IMR-90 (cell line): ENCODE data around the gene SRGAP3. TPM values are rescaled to one million over a fixed set of nuclear protein-coding genes. Genes with fewer than 3 reads are reported as not detected.

ENCODE experiments used
- ATAC-seq: fragments of 200-7000 bp; cut with Tn5 transposase; 2 replicates; pipeline ENCODE4 v1.9.1; 2020; ENCODE audit warnings: low read depth, mild to moderate bottlenecking, moderate library complexity
- BruUV-seq: library from RNA; stranded (reverse); fragments of 400-500 nt; replicated peaks from 2 replicates; lab custom pipeline; 2021; lab: Mats Ljungman, UMichigan
- CTCF ChIA-PET: fragments of 300-600 bp; formaldehyde crosslinking; extraction: SDS; loops from one replicate; lab custom pipeline; 2021; ENCODE audit warnings: antibody characterized with exemption; lab: Yijun Ruan, JAX
- POLR2A ChIA-PET: fragments of 300-600 bp; sonication (Branson Sonifier 250); formaldehyde crosslinking; loops from one replicate; lab custom pipeline; 2022; ENCODE audit warnings: antibody characterized with exemption; ENCODE audit not compliant: unreplicated experiment; lab: Charles Lee
- DNase-seq: peaks from one replicate; pipeline ENCODE4 v3.0.0; 2013
- H2AFZ ChIP-seq: replicated peaks from 2 replicates; pipeline ENCODE3; 2013; ENCODE audit warnings: low read length, mild to moderate bottlenecking; ENCODE audit not compliant: poor library complexity
- H2AK5ac ChIP-seq: 2 replicates; pipeline ENCODE4 v1.6.1; 2013; ENCODE audit warnings: low read depth, low read length, inconsistent platforms
- H2AK9ac ChIP-seq: replicated peaks from 2 replicates; pipeline ENCODE3; 2013; ENCODE audit warnings: mild to moderate bottlenecking, low read depth, low read length, moderate library complexity; ENCODE audit not compliant: poor library complexity
- H2BK120ac ChIP-seq: 2 replicates; pipeline ENCODE4 v1.6.1; 2013; ENCODE audit warnings: low read depth, low read length, inconsistent platforms
- H2BK15ac ChIP-seq: 3 replicates; pipeline ENCODE4 v1.6.1; 2013; ENCODE audit warnings: low read depth, low read length, inconsistent platforms
- H2BK20ac ChIP-seq: 2 replicates; pipeline ENCODE4 v1.6.1; 2013; ENCODE audit warnings: low read depth, mild to moderate bottlenecking, inconsistent platforms, low read length, moderate library complexity
- H2BK5ac ChIP-seq: 2 replicates; pipeline ENCODE4 v1.6.1; 2013; ENCODE audit warnings: mild to moderate bottlenecking, low read depth, low read length, inconsistent platforms; ENCODE audit not compliant: poor library complexity, severe bottlenecking
- H3K14ac ChIP-seq: replicated peaks from 2 replicates; pipeline ENCODE4 v1.6.1; 2013; ENCODE audit warnings: low read depth, low read length, inconsistent platforms
- H3K18ac ChIP-seq: 2 replicates; pipeline ENCODE4 v1.6.1; 2013; ENCODE audit warnings: low read depth, low read length, control low read depth
- H3K23ac ChIP-seq: 2 replicates; pipeline ENCODE4 v1.6.1; 2013; ENCODE audit warnings: low read depth, low read length, inconsistent platforms
- H3K27ac ChIP-seq: 2 replicates; pipeline ENCODE4 v1.5.1; 2013; ENCODE audit warnings: mild to moderate bottlenecking, control low read depth, low read length; ENCODE audit not compliant: insufficient read depth
- H3K27me3 ChIP-seq: 2 replicates; pipeline ENCODE4 v1.6.1; 2013; ENCODE audit warnings: low read length; ENCODE audit not compliant: control insufficient read depth, insufficient read depth
- H3K36me3 ChIP-seq: 2 replicates; pipeline ENCODE4 v1.6.1; 2013; ENCODE audit warnings: low read length, mixed read lengths; ENCODE audit not compliant: control insufficient read depth, insufficient read depth
- H3K4ac ChIP-seq: 2 replicates; pipeline ENCODE4 v1.6.1; 2013; ENCODE audit warnings: low read depth, low read length, inconsistent platforms
- H3K4me1 ChIP-seq: 2 replicates; pipeline ENCODE4 v1.6.1; 2013; ENCODE audit warnings: low read length, mixed read lengths; ENCODE audit not compliant: control insufficient read depth, insufficient read depth
- H3K4me2 ChIP-seq: 2 replicates; pipeline ENCODE4 v1.6.1; 2013; ENCODE audit warnings: low read depth, mild to moderate bottlenecking, control low read depth, low read length, moderate library complexity
- H3K4me3 ChIP-seq: 2 replicates; pipeline ENCODE4 v1.5.1; 2013; ENCODE audit warnings: low read depth, mild to moderate bottlenecking, control low read depth, low read length, moderate library complexity; ENCODE audit not compliant: insufficient read depth
- H3K56ac ChIP-seq: 2 replicates; pipeline ENCODE4 v1.6.1; 2013; ENCODE audit warnings: low read length, inconsistent platforms; ENCODE audit not compliant: insufficient read depth; ENCODE audit errors: extremely low read depth
- H3K79me1 ChIP-seq, 2 experiments: 2 replicates each; pipeline ENCODE4 v1.6.1; 2013; ENCODE audit warnings: low read length in 2 of 2, inconsistent platforms in 1 of 2, low read depth in 1 of 2
- H3K9ac ChIP-seq: 2 replicates; pipeline ENCODE4 v1.6.1; 2013; ENCODE audit warnings: low read depth, low read length, control low read depth
- H3K9me1 ChIP-seq: 2 replicates; pipeline ENCODE4 v1.6.1; 2013; ENCODE audit warnings: low read length, inconsistent platforms; ENCODE audit not compliant: insufficient read depth
- H3K9me3 ChIP-seq: 2 replicates; pipeline ENCODE4 v1.6.1; 2013; ENCODE audit warnings: low read length; ENCODE audit not compliant: control insufficient read depth, insufficient read depth
- H4K20me1 ChIP-seq: 2 replicates; pipeline ENCODE4 v1.6.1; 2013; ENCODE audit warnings: low read length, inconsistent platforms; ENCODE audit not compliant: insufficient read depth
- H4K5ac ChIP-seq: 2 replicates; pipeline ENCODE4 v1.6.1; 2013; ENCODE audit warnings: mild to moderate bottlenecking, low read depth, low read length, control low read depth
- H4K8ac ChIP-seq, 2 experiments: 2 replicates each; pipeline ENCODE4 v1.6.1; 2013; ENCODE audit warnings: low read depth in 2 of 2, low read length in 2 of 2, control low read depth in 1 of 2, inconsistent platforms in 1 of 2
- H4K91ac ChIP-seq: 2 replicates; pipeline ENCODE4 v1.6.1; 2013; ENCODE audit warnings: low read depth, low read length, inconsistent platforms; ENCODE audit not compliant: insufficient read depth
- NFE2L2 ChIP-seq: fragments of 150-350 bp; IDR thresholded peaks from 2 replicates; pipeline ENCODE4 v1.6.1; 2016; ENCODE audit warnings: low read depth, mild to moderate bottlenecking, low read length
- whole genome bisulfite sequencing, 2 experiments: methylation state at CpG; one replicate each; pipeline versions ENCODE4 v1.1.5 to v1.1.7; 2013; ENCODE audit warnings: missing lambda C conversion rate in 2 of 2; ENCODE audit not compliant: insufficient read length in 1 of 2; ENCODE audit errors: extremely low coverage in 2 of 2; 5-methylcytosine and 5-hydroxymethylcytosine counted together
- dilution Hi-C: fragments of 300-500 bp; cut with HindIII; formaldehyde crosslinking; loops from one replicate; pipeline ENCODE4 v1.14.3; 2018; ENCODE audit warnings: low sequenced_read_pairs; ENCODE audit not compliant: unreplicated experiment
- in situ Hi-C: fragments of 300-500 bp; cut with MboI; formaldehyde crosslinking; loops from 3 replicates; pipeline ENCODE4 v1.14.3; 2019; ENCODE audit warnings: low sequenced_read_pairs, inconsistent platforms, mixed read lengths
- intact Hi-C: fragments of 100-400 bp; cut with micrococcal nuclease; formaldehyde crosslinking; loops from 2 replicates; pipeline ENCODE4 v1.10.0; 2022
- polyA plus RNA-seq, 3 experiments: library from polyadenylated mRNA; depleted of rRNA; stranded (reverse); fragments of >200 nt; gene quantifications; 2 replicates each; pipeline ENCODE4 v1.2.3, GENCODE V29; 2012; ENCODE audit warnings: low replicate concordance in 1 of 3
- total RNA-seq: library from RNA; depleted of rRNA; stranded (reverse); fragments of >200 nt; gene quantifications from 2 replicates; pipeline ENCODE4 v1.2.3, GENCODE V29; 2012

SRGAP3 gene
- total and polyA plus RNA-seq, 2 of the 4 experiments (the other 2 are of a cell fraction), result 0.68 to 1.4 TPM

DNA sequence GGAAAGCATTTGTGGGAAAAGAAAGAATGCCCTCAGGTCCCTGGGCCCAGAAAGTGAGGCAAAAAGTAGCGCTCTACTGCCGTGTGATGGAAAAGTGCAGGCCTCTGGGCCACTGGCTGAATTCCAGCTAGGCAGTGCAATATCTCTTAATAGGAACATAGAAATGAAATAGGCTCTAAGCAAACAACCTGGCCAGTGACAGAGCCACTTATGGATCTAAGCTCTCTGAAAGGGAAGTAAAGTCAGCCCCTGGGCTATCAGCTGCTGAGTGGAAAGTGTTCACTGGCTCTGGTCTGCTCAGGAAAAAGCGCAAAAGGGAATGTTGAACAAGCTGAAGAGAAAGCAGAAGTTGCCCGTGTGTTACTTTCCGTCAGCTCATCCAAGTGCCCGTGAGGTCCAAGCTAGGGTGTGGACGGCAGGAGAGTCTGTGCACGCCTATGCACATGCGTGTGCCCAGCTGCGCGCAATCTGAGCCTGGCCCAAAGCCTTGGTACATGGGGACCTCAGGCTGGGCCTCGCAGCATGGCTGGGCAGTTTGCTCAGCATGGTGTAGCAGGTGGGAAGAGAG lies 212.2 kb downstream of the SRGAP3 start:
- Histone ChIP-seq H3K9me3 (no peaks in the 10 kb centered on the region), H2BK15ac (no peak overlapping the region), H3K18ac (no peak overlapping the region), H3K56ac (no peak overlapping the region), H2AFZ (peak overlapping the region; percentile 14), H2AK9ac (no peak overlapping the region), H3K9ac (no peak overlapping the region), H4K8ac (no peak overlapping the region), H3K27ac (no peak overlapping the region), H2BK120ac (no peak overlapping the region), H3K4ac (no peak overlapping the region), H2BK20ac (no peak overlapping the region), H3K4me3 (no peak overlapping the region), H3K14ac (no peak overlapping the region), H3K9me1 (no peaks in the 10 kb centered on the region; the same call in 1 of the 2 replicates), H3K79me1 (no peaks in the 10 kb centered on the region), H3K4me2 (no peak overlapping the region; the same call in 1 of the 2 replicates), H2AK5ac (no peak overlapping the region), H3K36me3 (no peaks in the 10 kb centered on the region), H4K91ac (no peak overlapping the region), H2BK5ac (no peak overlapping the region), H4K20me1 (no peaks in the 10 kb centered on the region), H4K5ac (no peak overlapping the region), H3K27me3 (peaks cover 6% of the 10 kb centered on the region), H3K4me1 (no peaks in the 10 kb centered on the region), H3K23ac (no peak overlapping the region)
- 84% methylated on average over 6 of the region's 12 CpGs; no CpG with 5 or more reads in 1 of the 2 experiments for WGBS, 2 experiments
- no peak for TF ChIP-seq NFE2L2
- dilution Hi-C loops (no loop called here), intact Hi-C loops (no loop called here), in situ Hi-C loops (no loop called here)
- ChIA-PET CTCF (interaction anchor here (1.2 kb wide), 1 partner anchor 22 kb away, joined by 3 read pairs; no protein-coding TSS in a partner anchor), POLR2A (no interaction called here)
- no peak for DNase-seq
- BruUV-seq, result no TSS peak
- no peak for ATAC-seq
